Measurements from ENCODE around the gene KCNQ1. TPM values are rescaled to one million over a fixed set of nuclear protein-coding genes. Genes with fewer than 3 reads are reported as not detected.

KCNQ1 gene
- total RNA-seq, 1 experiment from 2014 or later = 10.7 TPM

- Histone ChIP-seq H2AFZ (ENCODE audit: low read depth, low read length, poor library complexity, severe bottlenecking) (no peak overlapping the region), H3K9me3 (ENCODE audit: control insufficient read depth in 1 of 2, insufficient read depth in 1 of 2, low read depth in 1 of 2, low read length in 2 of 2) (no peaks in the 10 kb centered on the region), H3K4me1 (ENCODE audit: control insufficient read depth in 1 of 2, insufficient read depth in 2 of 2, low read length in 2 of 2) (no peaks in the 10 kb centered on the region), H3K4me2 (ENCODE audit: low read length) (no peak overlapping the region), H3K36me3 (ENCODE audit: control insufficient read depth in 1 of 2, insufficient read depth in 2 of 2, low read length in 2 of 2) (no peaks in the 10 kb centered on the region), H3K4me3 (replicated peaks in 1 of 2; ENCODE audit: low read depth in 1 of 2, low read length in 2 of 2) (no peak overlapping the region), H3K79me2 (ENCODE audit: insufficient read depth, low read length) (no peaks in the 10 kb centered on the region), H3K27ac (ENCODE audit: low read depth, low read length) (no peak overlapping the region), H3K9me2 (ENCODE audit: insufficient read depth) (no peaks in the 10 kb centered on the region), H3K9ac (ENCODE audit: low read length) (no peak overlapping the region), H3K27me3 (ENCODE audit: insufficient read depth, low read length) (no peaks in the 10 kb centered on the region), H4K20me1 (ENCODE audit: insufficient read depth) (no peaks in the 10 kb centered on the region)
- intact Hi-C loops (cut with micrococcal nuclease) = no loop called here
- no peak for DNase-seq (ENCODE audit: low read depth, low spot score)
- TF ChIP-seq EZH2phosphoT487 (IDR thresholded peaks at IDR 0.05; ENCODE audit: borderline replicate concordance) = no peak
- BruUV-seq (replicated peaks) = no TSS peak
- ChIA-PET RAD21 (ENCODE audit: low non-redundant PET in 1 of 2, low total read pairs in 2 of 2, uncharacterized antibody in 2 of 2, unreplicated experiment in 2 of 2) (no interaction called here), POLR2A (no interaction called here), CTCF (interaction anchor here (1.2 kb wide), 1 partner anchor 11 kb away, joined by 5 read pairs; no protein-coding TSS in a partner anchor)
- ATAC-seq = no peak
These were observed 36.1 kb upstream of the KCNQ1 start for GRCh38 chr11:2408671-2409070.

- H3K9me2 ChIP-seq (ENCODE audit: insufficient read depth) = no peaks in the 10 kb centered on the region
- ChIA-PET POLR2A (no interaction called here), RAD21 (ENCODE audit: low non-redundant PET in 1 of 2, low total read pairs in 2 of 2, uncharacterized antibody in 2 of 2, unreplicated experiment in 2 of 2) (no interaction called here), CTCF (no interaction called here)
- H3K27me3 ChIP-seq (ENCODE audit: insufficient read depth, low read length) = no peaks in the 10 kb centered on the region
- no peaks in the 10 kb centered on the region for H3K9me3 ChIP-seq (ENCODE audit: control insufficient read depth in 1 of 2, insufficient read depth in 1 of 2, low read depth in 1 of 2, low read length in 2 of 2)
- intact Hi-C loops (cut with micrococcal nuclease) = no loop called here
- no peak overlapping the region for H3K9ac ChIP-seq (ENCODE audit: low read length)
- H3K36me3 ChIP-seq (ENCODE audit: control insufficient read depth in 1 of 2, insufficient read depth in 2 of 2, low read length in 2 of 2) = no peaks in the 10 kb centered on the region
- ATAC-seq = no peak
- no peak overlapping the region for H2AFZ ChIP-seq (ENCODE audit: low read depth, low read length, poor library complexity, severe bottlenecking)
- DNase-seq (ENCODE audit: low read depth, low spot score) = no peak
- no peaks in the 10 kb centered on the region for H3K4me1 ChIP-seq (ENCODE audit: control insufficient read depth in 1 of 2, insufficient read depth in 2 of 2, low read length in 2 of 2)
- H3K4me2 ChIP-seq (ENCODE audit: low read length) = no peak overlapping the region
- H4K20me1 ChIP-seq (ENCODE audit: insufficient read depth) = no peaks in the 10 kb centered on the region
- H3K27ac ChIP-seq (ENCODE audit: low read depth, low read length) = no peak overlapping the region
- BruUV-seq (replicated peaks) = no TSS peak
- no peak overlapping the region for H3K4me3 ChIP-seq (replicated peaks in 1 of 2; ENCODE audit: low read depth in 1 of 2, low read length in 2 of 2)
- H3K79me2 ChIP-seq (ENCODE audit: insufficient read depth, low read length) = no peaks in the 10 kb centered on the region
- TF ChIP-seq RAD21 (IDR thresholded peaks at IDR 0.05; ENCODE audit: low read depth) = no peak
- TF ChIP-seq EGR1 (IDR thresholded peaks at IDR 0.05; ENCODE audit: low read depth) = no peak
- TF ChIP-seq POLR2A (IDR thresholded peaks at IDR 0.05; ENCODE audit: borderline replicate concordance, extremely low read depth, insufficient read depth, insufficient read length) = no peak
- TF ChIP-seq ZFX (IDR thresholded peaks at IDR 0.05) = no peak
- TF ChIP-seq CEBPB (IDR thresholded peaks at IDR 0.05; ENCODE audit: low read depth) = no peak
- no peak for TF ChIP-seq CBX3 (IDR thresholded peaks at IDR 0.05; ENCODE audit: low read depth)
- TF ChIP-seq ELF1 (IDR thresholded peaks at IDR 0.05; ENCODE audit: borderline replicate concordance, low read depth) = no peak
- TF ChIP-seq FOSL1 (IDR thresholded peaks at IDR 0.05; ENCODE audit: low read depth) = no peak
- no peak for TF ChIP-seq EZH2phosphoT487 (IDR thresholded peaks at IDR 0.05; ENCODE audit: borderline replicate concordance)
- TF ChIP-seq YY1 (IDR thresholded peaks at IDR 0.05; ENCODE audit: extremely low read depth, insufficient replicate concordance, low read depth, low read length) = no peak
- TF ChIP-seq ZBTB33 (IDR thresholded peaks at IDR 0.05; ENCODE audit: extremely low read depth, insufficient replicate concordance, low read length) = no peak
- no peak for TF ChIP-seq ZNF274 (IDR thresholded peaks at IDR 0.05; ENCODE audit: low read depth, low read length)
- TF ChIP-seq, protein P1, sequence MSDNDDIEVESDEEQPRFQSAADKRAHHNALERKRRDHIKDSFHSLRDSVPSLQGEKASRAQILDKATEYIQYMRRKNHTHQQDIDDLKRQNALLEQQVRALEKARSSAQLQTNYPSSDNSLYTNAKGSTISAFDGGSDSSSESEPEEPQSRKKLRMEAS (IDR thresholded peaks at IDR 0.05) = no peak
- TF ChIP-seq, protein P2, sequence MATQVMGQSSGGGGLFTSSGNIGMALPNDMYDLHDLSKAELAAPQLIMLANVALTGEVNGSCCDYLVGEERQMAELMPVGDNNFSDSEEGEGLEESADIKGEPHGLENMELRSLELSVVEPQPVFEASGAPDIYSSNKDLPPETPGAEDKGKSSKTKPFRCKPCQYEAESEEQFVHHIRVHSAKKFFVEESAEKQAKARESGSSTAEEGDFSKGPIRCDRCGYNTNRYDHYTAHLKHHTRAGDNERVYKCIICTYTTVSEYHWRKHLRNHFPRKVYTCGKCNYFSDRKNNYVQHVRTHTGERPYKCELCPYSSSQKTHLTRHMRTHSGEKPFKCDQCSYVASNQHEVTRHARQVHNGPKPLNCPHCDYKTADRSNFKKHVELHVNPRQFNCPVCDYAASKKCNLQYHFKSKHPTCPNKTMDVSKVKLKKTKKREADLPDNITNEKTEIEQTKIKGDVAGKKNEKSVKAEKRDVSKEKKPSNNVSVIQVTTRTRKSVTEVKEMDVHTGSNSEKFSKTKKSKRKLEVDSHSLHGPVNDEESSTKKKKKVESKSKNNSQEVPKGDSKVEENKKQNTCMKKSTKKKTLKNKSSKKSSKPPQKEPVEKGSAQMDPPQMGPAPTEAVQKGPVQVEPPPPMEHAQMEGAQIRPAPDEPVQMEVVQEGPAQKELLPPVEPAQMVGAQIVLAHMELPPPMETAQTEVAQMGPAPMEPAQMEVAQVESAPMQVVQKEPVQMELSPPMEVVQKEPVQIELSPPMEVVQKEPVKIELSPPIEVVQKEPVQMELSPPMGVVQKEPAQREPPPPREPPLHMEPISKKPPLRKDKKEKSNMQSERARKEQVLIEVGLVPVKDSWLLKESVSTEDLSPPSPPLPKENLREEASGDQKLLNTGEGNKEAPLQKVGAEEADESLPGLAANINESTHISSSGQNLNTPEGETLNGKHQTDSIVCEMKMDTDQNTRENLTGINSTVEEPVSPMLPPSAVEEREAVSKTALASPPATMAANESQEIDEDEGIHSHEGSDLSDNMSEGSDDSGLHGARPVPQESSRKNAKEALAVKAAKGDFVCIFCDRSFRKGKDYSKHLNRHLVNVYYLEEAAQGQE (IDR thresholded peaks at IDR 0.05; ENCODE audit: low read depth) = no peak
- TF ChIP-seq SIN3A (IDR thresholded peaks at IDR 0.05; ENCODE audit: low read depth) = no peak
These were observed 35.7 kb upstream of the KCNQ1 start for GRCh38 chr11:2409126-2409525.
